Activated CD8-positive, alpha-beta memory T cell treated with anti-CD3 and anti-CD28 coated beads, Interleukin-2, amount 50 U/mL, for 24 hours (primary cell): ENCODE results near the gene DLG2.

Source experiments
- DNase-seq: peaks from one replicate; pipeline ENCODE4 v3.0.0-alpha.2; 2020; ENCODE audit errors: extremely low read depth

The DLG2 gene

DNA sequence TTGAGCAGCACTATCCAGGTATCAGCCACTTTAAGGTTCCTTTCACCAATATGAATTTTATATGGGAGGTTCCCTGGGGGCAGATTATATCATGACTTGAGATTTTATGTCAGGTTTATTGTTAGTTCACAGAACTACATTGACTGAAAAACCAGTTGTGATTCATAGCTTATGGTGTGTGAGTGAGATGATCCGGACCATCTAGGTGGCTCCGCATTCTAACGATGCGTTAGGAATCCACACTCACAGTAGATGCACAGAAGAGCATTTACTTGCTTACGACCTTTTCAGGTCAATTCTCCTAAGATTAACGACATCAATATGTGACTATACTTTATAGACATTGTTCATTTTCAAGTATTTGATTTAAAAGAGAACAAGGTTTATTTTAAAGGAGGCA lies 1356.7 kb downstream of the DLG2 start:
- no peak for DNase-seq

DNA sequence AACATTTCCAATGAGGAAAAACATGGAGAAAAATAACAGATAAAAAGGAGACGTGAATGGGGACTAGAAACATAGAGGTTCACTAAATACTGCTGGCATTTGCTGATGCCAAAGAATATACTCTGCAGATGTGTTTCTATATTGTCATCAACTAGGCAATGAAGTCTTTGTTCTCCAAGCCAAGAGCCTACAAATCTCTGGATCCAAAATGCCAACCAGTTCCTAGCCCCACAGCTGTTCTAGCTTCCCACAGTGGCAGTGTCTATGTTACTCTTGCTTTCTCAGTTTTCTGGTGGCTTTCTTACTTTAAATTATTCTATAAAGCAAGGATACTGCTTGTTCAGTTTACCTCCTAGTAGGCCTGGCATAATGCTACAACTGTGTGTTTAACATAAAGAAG lies 1363.1 kb downstream of the DLG2 start:
- DNase-seq = no peak

DNA sequence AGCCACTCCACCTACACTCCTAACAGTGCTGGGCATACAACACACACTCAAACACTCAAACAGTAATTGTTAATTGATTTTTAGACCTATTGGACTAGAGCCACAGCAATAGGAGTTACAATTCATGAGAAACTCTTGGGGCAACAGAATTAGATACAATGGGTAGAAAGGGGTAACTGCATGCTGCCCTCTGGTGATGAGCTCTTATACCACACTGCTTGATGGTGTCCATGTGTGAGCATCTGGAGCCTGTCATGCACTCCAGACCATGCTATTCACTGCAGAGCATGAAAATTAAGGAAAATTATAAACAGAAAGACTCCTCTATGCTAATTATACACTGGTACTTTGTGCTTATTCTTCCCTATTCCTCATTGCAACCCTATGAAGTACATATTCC lies 1365.4 kb downstream of the DLG2 start:
- DNase-seq = no peak

DNA sequence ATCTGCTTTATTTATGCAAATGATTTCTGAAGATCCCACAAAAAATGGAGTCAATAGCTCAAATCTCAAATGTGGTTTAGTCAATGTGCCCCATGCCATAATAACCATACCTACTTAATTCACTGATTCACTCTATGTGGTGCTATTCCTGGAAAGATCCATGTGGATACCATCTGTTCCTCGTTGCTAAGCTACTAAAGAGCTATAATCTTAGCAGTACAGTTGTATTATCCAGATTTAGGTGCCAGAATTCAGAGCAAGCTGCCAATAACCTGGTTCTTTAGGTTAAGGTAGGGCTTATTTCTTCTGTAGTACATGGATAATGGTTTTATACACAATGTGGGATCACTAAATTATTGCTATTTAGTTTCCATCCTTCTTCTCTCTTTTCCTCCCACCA lies 1366.3 kb downstream of the DLG2 start:
- DNase-seq = no peak

DNA sequence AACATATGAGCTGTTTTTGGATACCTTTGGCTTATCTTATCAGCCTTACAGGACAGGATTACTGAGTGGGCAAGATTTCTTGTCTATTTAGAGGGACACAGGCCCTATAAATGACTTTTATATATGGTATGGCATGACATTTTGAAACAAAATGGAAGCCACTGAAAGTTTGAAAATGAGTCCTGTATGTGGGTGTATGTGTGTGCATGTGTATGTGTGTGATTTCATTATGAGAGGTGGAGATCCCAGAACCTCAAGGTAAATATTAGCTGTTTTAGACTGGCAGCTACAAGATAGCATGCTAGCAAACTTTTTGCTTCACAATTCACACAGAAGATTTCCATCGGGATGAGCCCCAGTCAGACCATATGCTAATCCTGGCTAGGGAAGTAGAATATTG lies 1370.5 kb downstream of the DLG2 start:
- DNase-seq = no peak

DNA sequence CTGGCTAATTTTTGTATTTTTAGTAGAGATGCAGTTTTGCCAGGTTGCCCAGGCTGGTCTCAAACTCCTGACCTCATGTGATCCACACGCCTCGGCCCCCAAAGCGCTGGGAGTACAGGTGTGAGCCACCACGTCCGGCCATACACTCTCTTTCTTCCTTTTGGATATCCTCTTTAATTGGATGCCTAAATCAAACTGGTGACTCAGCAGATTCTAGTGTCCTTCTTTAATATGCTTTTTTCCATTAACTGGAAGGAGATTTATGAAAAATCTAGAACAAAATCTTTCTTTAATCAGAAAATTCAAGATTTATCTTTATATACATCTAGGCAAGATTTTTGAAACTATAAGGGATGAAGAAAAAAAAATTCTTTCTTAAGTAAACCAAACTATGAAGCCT lies 1371.7 kb downstream of the DLG2 start:
- no peak for DNase-seq

DNA sequence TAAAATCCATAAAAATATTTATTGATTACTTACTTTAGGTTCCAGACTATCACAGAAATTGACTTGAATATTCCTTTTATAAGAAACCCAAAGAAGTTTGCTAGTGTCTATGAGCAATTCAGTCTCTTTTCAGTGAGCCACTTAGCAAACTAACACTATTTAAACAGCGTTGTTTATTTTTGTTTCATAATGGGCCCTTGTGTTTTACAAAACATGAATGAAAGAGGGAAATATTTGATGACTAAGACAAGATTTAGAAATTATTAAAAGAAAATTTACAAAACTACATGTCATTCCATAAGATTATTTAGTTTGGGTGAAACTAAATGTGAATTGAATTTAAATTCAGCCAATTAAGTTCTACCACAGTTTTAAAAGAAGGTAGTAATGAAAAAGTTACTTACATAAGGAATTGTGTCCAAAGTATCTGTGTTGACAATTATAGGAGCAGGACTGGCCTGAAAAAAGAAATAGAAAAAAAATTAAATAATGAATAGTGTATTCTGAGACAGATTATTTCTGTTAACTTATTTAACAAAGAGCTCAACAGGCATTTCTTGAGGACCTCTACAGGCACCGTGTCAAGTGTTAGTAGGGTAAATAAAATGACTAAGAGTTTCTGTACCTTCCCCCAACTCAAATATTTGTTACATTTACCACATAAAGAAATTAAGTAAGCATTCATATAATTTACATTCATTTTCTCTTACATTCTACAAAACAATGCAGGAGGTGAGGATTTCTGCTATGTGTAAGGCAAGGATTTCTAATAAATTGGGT lies 1376.1 kb downstream of the DLG2 start:
- DNase-seq = no peak

DNA sequence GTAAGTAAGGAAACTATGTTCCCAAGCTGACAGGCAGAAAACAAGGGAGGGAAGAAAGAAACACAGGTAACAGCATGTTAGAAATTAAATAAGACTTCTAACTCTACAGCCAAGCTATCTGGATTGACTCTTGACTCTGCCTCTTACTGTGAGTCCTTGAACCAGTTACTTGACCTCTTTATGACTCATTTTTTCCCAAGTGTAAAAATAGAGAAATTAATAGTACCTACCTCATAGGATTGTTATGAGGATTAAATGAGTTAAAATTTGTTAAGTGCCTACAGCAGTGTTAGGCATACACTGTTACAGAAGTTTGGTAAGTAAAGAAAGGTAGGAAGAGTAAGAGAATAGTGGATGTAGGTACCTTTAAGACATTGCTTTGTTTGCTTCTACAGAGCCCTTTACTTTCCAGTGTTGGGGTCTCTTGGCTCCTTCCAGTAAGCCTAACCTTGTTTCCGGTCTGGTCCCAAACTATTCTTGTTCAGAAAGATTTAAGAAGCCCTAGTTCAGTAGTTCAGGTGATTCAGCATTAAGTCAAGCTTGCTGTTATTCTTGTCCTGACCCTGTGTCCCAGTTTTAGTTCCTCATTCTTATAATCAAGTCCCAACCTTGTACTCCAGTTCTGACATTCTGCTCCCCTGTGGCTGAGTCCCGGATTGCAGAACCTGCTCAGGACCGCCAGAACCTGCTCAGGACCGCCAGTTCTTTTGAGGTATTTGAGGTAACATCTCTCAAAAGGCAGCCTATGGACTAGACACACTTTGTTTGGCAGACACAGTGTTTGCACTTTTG lies 1377.6 kb downstream of the DLG2 start:
- DNase-seq = no peak

DNA sequence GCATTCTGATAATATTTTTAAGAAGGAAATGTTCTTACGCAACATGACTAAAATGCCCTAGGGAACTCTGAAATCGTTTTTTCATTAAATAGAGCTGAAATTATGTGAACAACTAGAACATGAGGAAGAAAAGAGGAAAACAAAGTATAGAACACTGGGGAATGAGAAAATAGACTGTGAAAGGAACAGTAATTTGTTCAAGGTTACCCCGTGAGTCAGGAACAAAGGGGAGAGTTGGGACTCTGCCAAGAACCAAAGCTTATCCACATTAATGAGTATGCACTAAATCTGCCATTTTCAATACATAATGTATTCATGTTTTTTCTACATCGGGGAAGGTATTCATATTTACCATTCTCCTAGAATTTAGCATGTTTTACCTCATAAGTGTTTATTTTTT lies 1379.2 kb downstream of the DLG2 start:
- no peak for DNase-seq

DNA sequence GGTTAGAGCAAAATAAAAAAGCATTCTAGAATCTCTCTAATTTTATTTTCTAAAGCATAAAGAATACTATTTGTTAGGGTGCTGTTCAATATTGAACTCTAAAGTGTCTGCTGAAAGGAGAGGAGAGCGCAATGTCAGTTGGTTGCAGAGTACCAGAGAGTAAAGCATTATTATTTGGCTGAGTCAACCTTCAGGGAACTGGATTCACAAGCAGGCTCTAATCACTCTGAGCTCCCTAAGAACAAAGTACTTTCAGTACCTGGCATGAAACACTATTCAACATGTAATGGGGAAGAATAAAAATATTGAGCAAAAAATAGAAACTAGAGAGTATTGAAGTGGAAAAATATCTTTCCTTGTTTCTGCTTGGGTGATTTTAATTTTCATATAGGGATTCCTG lies 1380.0 kb downstream of the DLG2 start:
- DNase-seq = no peak

DNA sequence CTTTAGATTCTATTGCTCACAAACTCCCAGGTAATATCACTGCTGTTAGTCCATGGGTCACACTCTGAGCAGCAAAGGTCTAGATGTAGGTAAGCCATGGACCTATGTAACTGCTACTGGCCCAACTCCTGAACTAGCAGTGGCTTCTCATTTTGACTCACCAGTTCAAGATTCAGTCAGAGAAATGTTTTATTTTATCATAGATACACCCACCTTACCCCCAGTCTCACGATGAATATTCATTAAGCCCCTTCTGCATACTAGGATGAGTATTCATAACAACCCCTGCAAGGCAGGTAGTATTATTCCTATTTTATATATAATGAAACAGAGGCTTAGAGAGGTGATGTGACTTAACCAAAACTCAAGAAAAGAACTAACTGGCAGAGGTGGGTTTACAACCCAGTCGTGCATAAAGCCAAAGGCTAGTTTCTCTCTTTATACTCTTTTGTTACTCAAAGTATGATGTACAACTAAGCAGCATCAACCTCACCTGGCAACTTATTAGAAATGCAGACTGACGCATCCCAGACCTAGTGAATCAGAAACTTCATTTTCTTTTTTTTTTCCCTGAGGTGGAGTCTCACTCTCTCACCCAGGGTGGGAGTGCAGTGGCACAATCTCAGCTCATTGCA lies 1383.4 kb downstream of the DLG2 start:
- DNase-seq = no peak

DNA sequence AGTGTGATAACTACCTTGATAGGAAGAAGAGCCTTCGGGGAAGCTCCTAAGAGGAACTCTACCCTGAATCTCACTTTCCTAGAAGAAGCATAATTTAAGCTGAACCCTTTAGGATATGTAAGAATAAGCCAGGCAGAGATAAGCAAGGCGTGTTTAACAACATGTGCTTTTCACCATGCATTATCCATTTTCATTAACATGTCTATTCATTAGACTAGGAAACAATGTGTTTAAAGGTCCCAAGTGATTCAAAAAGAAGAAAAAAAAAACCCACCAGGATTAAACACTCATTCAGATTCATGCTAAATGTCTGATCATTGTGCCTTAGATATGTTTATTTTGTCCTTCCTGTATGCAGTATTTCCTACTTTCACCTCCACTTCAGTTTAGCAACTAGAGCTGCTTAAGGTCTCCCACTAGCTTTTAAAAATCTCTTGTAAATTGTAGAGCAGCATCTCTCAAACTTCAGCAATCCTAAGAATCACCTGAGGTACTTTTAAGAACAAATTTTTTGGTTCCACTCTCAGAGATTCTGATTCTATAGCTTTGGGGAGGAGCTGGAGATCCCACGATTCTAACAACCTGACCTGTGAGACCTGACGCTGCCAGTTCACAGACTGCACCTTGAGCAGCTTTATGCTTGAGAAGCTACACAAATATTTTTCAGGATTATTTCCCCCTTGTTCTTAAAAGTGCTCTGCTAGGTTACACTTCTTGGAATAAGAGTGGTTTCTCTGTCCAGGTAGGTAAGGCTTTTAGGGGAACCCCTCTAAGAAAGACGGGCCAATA lies 1385.6 kb downstream of the DLG2 start:
- DNase-seq = no peak

DNA sequence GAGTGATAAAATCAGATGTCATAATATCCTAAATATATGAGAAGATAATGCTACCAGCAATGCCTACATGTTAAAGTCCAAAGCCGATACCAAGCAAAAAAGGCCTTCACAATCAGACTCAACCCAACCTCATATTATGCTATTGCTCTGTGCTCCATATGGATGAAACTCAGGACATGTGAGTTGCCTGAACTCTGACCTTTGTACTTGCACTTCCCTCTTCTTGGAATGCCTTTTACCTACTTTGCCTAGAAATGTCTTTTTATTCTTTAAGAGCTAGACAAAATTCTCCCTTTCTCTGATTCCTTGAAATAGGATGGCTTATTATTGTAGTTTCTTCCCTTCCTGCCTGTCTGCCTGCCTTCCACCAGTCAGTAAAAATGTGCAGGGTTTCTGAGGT lies 1386.3 kb downstream of the DLG2 start:
- DNase-seq = no peak

DNA sequence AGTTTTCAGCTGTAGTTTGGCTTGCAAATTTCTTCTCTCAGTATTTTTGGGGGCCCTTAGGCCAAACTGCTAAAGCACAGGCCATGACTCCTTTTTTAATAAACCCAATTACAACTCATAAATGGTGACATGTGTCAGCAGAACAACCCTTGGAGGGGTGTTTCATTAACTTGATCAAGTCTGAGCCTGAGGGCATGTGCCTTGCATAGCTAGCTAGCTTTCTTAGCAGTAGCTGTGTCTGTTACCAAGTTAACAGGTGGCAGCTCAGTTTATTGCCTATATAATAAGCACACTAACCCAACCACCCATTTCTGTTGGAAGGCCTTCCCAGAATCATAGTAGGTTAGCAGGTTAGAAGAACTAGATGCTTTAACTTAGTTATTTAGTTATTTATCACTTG lies 1390.7 kb downstream of the DLG2 start:
- no peak for DNase-seq

DNA sequence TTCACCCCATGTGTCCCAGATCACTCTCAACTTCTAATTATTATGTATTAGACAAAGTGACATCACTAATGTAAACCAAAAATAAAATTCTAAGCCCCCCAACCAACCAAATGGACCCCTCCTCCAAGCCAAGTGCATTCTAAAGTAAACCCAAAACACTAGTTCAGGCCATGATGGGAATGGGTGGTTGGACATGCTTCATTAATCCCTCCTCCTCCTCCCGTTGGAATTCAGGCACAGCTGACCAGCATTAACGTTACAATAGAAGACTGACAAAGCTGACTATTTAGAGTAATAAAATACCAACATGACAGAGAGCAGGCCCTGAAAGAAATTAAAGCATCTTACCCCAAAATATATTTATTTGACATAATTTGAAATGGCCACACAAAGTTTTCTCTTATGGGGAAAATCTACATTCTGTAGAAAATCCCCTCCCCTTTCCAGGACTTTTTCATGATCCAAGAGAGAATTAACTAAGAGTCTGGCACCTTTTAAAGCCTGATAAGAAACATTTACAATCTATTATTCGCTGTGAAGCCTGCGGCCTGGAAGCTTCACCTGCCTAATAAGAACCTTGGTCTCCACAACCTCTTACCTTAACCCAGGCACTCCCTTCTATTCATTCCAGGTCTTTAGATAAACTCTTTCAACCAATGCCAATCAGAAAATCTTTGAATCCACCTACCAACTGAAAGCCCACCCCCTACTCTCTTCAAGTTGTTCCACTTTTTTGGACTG lies 1392.5 kb downstream of the DLG2 start:
- DNase-seq = no peak

DNA sequence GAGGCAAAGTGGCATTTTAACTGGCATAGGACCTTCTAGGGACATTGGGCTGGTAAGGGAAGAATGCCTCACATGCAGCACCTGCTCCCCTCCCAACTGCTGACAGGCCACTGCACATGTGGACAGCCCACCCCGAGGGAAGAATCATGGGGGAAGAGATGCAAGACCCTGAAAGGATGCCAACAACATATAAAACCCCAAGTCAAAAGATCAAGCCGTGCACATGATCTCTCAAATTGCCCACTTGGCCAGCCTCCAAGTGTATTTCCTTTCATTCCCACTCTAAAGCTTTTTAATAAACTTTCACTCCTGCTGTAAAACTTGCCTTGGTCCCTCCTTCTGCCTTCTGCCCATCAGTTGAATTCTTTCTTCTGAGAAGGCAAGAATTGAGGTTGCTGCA lies 1393.1 kb downstream of the DLG2 start:
- no peak for DNase-seq

DNA sequence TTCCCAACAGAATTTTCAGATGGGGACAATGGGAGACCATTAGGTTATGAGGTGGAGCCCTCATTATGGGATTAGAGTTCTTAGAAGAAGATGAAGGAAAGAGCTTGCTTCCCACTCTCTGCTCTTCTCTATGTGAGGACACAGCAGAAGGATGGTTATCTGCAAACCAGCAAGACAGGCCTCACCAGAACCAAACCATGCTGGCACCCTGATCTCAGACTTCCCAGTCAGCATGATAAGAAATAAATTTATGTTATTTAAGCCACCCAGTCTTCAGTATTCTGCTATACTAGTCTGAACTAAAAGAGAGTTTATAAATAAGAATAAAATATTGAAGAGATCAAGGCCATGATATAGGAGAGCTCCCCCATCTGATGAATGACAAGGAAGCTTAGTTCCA lies 1394.6 kb downstream of the DLG2 start:
- DNase-seq = no peak

DNA sequence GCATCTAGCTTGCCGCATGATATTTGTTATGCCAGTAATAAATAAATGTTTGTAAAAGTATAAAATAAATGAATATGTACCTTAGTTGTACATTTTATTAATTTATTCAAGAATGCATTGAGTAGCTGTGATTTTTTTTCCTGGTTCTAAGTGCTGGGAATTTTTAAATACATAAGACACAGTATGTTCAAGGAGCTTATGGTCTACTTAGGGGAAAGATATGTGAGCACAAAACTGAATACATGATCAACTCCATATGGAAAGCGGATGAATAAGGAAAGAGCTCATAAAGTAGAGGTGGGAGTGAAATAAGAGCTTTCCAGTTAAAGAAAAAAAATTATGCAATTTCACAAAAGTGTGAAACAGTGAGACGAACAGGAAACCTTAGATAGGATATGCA lies 1396.7 kb downstream of the DLG2 start:
- no peak for DNase-seq

DNA sequence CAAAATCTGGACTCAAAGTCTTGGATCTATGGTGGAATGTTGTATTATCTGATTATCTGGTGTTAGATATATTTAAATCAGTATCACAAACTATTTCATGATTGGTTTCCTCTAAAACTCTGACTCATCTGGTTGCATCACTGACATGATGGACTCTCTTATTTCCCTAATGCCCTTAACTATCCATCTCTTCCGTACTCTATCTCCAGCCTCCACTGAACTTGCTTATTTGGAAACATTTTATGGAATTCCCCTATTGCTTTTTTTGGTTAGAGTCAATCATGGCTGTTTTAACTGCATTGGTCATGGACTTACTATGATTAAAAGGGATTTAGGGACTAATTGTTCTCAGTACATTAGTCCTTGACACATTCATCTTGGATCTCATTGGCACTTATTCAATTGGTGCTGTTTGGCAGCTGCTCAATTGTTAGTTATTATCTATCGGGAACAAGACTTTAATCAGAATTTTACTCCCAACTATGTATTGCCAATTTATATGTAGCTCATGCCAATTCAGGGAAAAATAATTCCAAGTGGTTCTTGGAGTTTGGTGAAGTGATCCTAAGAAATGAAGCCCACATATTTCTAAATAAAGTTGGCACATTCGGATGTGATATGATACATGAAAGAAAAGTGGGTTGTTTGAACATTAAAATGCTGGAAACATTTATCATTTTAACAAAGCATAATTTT lies 1399.0 kb downstream of the DLG2 start:
- DNase-seq = no peak

DNA sequence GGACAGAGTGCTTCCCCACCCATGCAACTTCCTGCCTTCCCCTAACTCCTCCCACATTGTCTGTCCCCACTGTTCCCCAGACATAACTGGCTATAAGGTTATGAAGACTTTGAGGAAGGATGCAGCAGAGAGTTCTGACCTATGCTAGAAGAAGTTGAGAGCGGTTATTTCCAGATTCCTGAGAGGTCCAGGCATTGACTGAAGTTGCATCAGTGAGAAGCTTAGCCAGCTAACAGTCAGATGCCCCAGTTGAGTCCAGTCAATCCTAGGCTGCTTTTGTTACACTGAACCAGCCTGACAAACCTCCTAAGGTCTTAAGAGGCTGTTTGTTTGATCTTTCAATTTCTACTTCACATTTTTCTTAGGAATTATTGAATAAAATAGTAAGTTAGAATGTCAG lies 1403.1 kb downstream of the DLG2 start:
- no peak for DNase-seq

DNA sequence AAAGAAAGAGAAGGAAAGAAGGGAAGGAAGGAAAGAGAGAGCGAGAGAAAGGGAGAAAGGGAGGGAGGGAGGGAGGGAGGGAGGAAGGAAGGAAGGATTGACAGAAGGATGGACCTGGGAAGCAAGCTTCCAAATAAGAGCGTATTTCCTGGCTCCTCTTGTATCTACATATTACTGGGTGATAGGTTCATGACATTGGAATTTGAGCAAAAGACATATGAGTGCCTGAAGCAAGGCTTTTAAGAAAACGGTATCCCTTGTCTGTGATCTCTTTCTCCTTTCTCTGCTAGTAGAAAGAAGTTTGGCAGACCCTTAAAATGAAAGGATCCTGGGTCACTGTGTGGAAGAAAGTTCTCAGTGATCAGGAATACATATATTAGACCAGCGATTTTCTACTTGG lies 1408.8 kb downstream of the DLG2 start:
- no peak for DNase-seq
